Neural cell (in vitro differentiated cells): ENCODE measurements around the gene GOLM1.

ENCODE experiments used
- CTCF ChIP-seq: fragments of 450-650 bp; IDR thresholded peaks from 2 replicates; pipeline ENCODE4 v1.5.1; 2014; ENCODE audit warnings: antibody characterized with exemption, mild to moderate bottlenecking, moderate library complexity; ENCODE audit not compliant: poor library complexity, severe bottlenecking
- POLR2AphosphoS5 ChIP-seq: IDR thresholded peaks from 2 replicates; pipeline ENCODE4 v1.6.1; 2012
- TAF1 ChIP-seq: IDR thresholded peaks from 2 replicates; pipeline ENCODE4 v1.6.1; 2012; ENCODE audit warnings: low read depth

DNA sequence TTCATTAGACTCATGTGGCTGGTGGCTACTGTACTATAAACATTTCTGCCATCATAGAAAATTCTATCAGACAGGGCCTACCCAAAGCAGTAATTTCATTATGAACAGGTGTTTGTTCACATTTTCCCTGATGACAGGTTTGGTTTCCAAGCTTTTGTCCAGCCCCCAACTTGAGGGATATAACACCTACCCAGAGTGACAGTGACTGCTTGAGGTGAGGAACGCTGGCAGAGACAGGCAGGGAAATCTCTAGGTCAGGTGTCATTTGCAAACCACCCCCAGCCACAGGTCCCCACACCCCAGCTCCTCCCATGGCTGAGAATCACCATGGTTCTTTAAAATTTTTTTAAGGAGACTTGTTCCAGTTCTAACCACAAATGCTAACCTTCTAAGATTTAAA lies 25.5 kb downstream of the GOLM1 start:
- TF ChIP-seq CTCF (no peak), TAF1 (no peak), POLR2AphosphoS5 (no peak)
